H1 (cell line): ENCODE data around the gene GPR137. TPM values are rescaled to one million over a fixed set of nuclear protein-coding genes. Genes with fewer than 3 reads are reported as not detected.
A peak's percentile ranks its signal among the peaks of the same experiment; 100 is the strongest.

Experiments
- CTCF ChIA-PET: fragments of 300-600 bp; sonication (Branson Sonifier 250); formaldehyde crosslinking; loops from one replicate; lab custom pipeline; 2021; ENCODE audit not compliant: partially characterized antibody; lab: Charles Lee
- POLR2A ChIA-PET: fragments of 300-600 bp; sonication (Branson Sonifier 250); formaldehyde crosslinking; loops from one replicate; lab custom pipeline; 2021; ENCODE audit warnings: inconsistent platforms; ENCODE audit not compliant: partially characterized antibody; lab: Charles Lee
- DNase-seq, 2 experiments: peaks; one replicate each; pipeline versions ENCODE4 v3.0.0 to v3.0.0-alpha.2; 2010 to 2022; ENCODE audit warnings: low spot score in 2 of 2, low read depth in 1 of 2, mixed read lengths in 1 of 2
- FAIRE-seq: peaks from 2 replicates; lab custom pipeline; 2011; peaks lifted over from hg19 to GRCh38; lab: Jason Lieb, UNC
- H2AFZ ChIP-seq: 2 replicates; pipeline ENCODE4 v1.8.1; 2012; ENCODE audit warnings: low read length, inconsistent platforms
- H2AK5ac ChIP-seq: 2 replicates; pipeline ENCODE4 v1.6.1; 2013; ENCODE audit warnings: low read depth, low read length
- H2BK120ac ChIP-seq: replicated peaks from 2 replicates; pipeline ENCODE3; 2013; ENCODE audit warnings: low read depth, low read length, inconsistent platforms
- H2BK12ac ChIP-seq: 2 replicates; pipeline ENCODE4 v1.6.1; 2013; ENCODE audit warnings: low read depth, low read length
- H2BK15ac ChIP-seq: 2 replicates; pipeline ENCODE4 v1.6.1; 2013; ENCODE audit warnings: low read length
- H2BK20ac ChIP-seq: 2 replicates; pipeline ENCODE4 v1.6.1; 2013; ENCODE audit warnings: low read length
- H2BK5ac ChIP-seq: 2 replicates; pipeline ENCODE4 v1.6.1; 2013; ENCODE audit warnings: low read depth, low read length
- H3K14ac ChIP-seq: 2 replicates; pipeline ENCODE4 v1.6.1; 2013; ENCODE audit warnings: inconsistent platforms; ENCODE audit not compliant: insufficient read length
- H3K18ac ChIP-seq: 2 replicates; pipeline ENCODE4 v1.6.1; 2013; ENCODE audit warnings: low read length; ENCODE audit errors: extremely low read depth
- H3K23ac ChIP-seq: 2 replicates; pipeline ENCODE4 v1.6.1; 2013; ENCODE audit warnings: inconsistent platforms; ENCODE audit not compliant: insufficient read length
- H3K23me2 ChIP-seq: 2 replicates; pipeline ENCODE4 v1.6.1; 2013; ENCODE audit warnings: low read depth, low read length
- H3K27ac ChIP-seq: 2 replicates; pipeline ENCODE4 v1.6.1; 2011; ENCODE audit warnings: low read depth, low read length, inconsistent platforms
- H3K27me3 ChIP-seq, 4 experiments: replicated peaks in 1 of 4; 1 replicate in 1 of 4; 2 replicates in 3 of 4; pipeline versions ENCODE4 v1.6.1 to v1.8.1; 2011 to 2013; ENCODE audit warnings: low read length in 3 of 4, mild to moderate bottlenecking in 3 of 4, inconsistent platforms in 2 of 4, mixed read lengths in 2 of 4, moderate library complexity in 1 of 4; ENCODE audit not compliant: control insufficient read depth in 3 of 4, insufficient read depth in 3 of 4; ENCODE audit errors: extremely low read depth in 1 of 4
- H3K36me3 ChIP-seq, 4 experiments: 2 replicates each; pipeline versions ENCODE4 v1.6.1 to v1.8.1; 2011 to 2013; ENCODE audit warnings: mild to moderate bottlenecking in 4 of 4, low read length in 3 of 4, moderate library complexity in 2 of 4, control low read depth in 1 of 4, inconsistent platforms in 1 of 4; ENCODE audit not compliant: insufficient read depth in 4 of 4, control insufficient read depth in 2 of 4
- H3K4ac ChIP-seq: replicated peaks from 2 replicates; pipeline ENCODE3; 2013; ENCODE audit warnings: low read length, low read depth, mixed read lengths, inconsistent platforms; ENCODE audit not compliant: insufficient read length
- H3K4me1 ChIP-seq, 4 experiments: replicated peaks in 1 of 4; 1 replicate in 1 of 4; 2 replicates in 3 of 4; pipeline versions ENCODE4 v1.6.1 to v1.8.1; 2011 to 2013; ENCODE audit warnings: low read length in 3 of 4, inconsistent platforms in 2 of 4, mixed read lengths in 1 of 4; ENCODE audit not compliant: insufficient read depth in 4 of 4, control insufficient read depth in 3 of 4
- H3K4me2 ChIP-seq, 2 experiments: 2 replicates each; pipeline versions ENCODE4 v1.6.1 to v1.8.1; 2011 to 2013; ENCODE audit warnings: low read depth in 2 of 2, low read length in 2 of 2, control low read depth in 1 of 2, inconsistent platforms in 1 of 2, mild to moderate bottlenecking in 1 of 2; ENCODE audit not compliant: insufficient read depth in 1 of 2
- H3K4me3 ChIP-seq, 4 experiments: fragments of 200-600, 300-600 bp in 1 of 4; sonication (generic), shearing (Covaris generic), sonication (Bioruptor Twin) in 1 of 4; 2 replicates each; pipeline versions ENCODE4 v1.5.1 to v1.8.1; 2011 to 2016; ENCODE audit warnings: low read length in 4 of 4, low read depth in 3 of 4, control low read depth in 2 of 4, inconsistent platforms in 2 of 4, mild to moderate bottlenecking in 2 of 4, mixed read lengths in 1 of 4, moderate library complexity in 1 of 4; ENCODE audit not compliant: insufficient read depth in 2 of 4; ENCODE audit errors: extremely low read depth in 1 of 4
- H3K56ac ChIP-seq: replicated peaks from 2 replicates; pipeline ENCODE3; 2013; ENCODE audit warnings: low read depth, mild to moderate bottlenecking, mixed read lengths, low read length, inconsistent platforms; ENCODE audit not compliant: insufficient read length
- H3K79me1 ChIP-seq: 2 replicates; pipeline ENCODE4 v1.6.1; 2013; ENCODE audit warnings: low read depth, low read length, control low read depth
- H3K79me2 ChIP-seq, 2 experiments: 2 replicates each; pipeline versions ENCODE4 v1.6.1 to v1.8.1; 2012 to 2013; ENCODE audit warnings: low read length in 2 of 2, mild to moderate bottlenecking in 2 of 2, inconsistent platforms in 1 of 2; ENCODE audit not compliant: insufficient read depth in 2 of 2, control insufficient read depth in 1 of 2
- H3K9ac ChIP-seq, 4 experiments: replicated peaks in 1 of 4; 1 replicate in 1 of 4; 2 replicates in 3 of 4; pipeline versions ENCODE4 v1.6.1 to v1.8.1; 2011 to 2013; ENCODE audit warnings: low read depth in 3 of 4, low read length in 3 of 4, control low read depth in 2 of 4, mild to moderate bottlenecking in 2 of 4, moderate library complexity in 2 of 4, inconsistent platforms in 1 of 4; ENCODE audit errors: extremely low read depth in 1 of 4
- H3K9me3 ChIP-seq, 2 experiments: 2 replicates each; pipeline versions ENCODE4 v1.6.1 to v1.8.1; 2012 to 2013; ENCODE audit warnings: mild to moderate bottlenecking in 2 of 2, moderate library complexity in 2 of 2, control low read depth in 1 of 2, inconsistent platforms in 1 of 2, low read depth in 1 of 2, low read length in 1 of 2, mixed read lengths in 1 of 2; ENCODE audit not compliant: insufficient read depth in 2 of 2
- H4K20me1 ChIP-seq, 2 experiments: replicated peaks in 1 of 2; 2 replicates each; pipeline versions ENCODE3 to v1.8.1; 2011 to 2013; ENCODE audit warnings: inconsistent platforms in 2 of 2, low read length in 2 of 2, mild to moderate bottlenecking in 1 of 2; ENCODE audit not compliant: insufficient read depth in 2 of 2, control insufficient read depth in 1 of 2
- H4K5ac ChIP-seq: 2 replicates; pipeline ENCODE4 v1.6.1; 2013; ENCODE audit warnings: low read length, low read depth, mixed read lengths, inconsistent platforms; ENCODE audit not compliant: insufficient read length
- H4K8ac ChIP-seq: 2 replicates; pipeline ENCODE4 v1.8.0; 2013; ENCODE audit warnings: mild to moderate bottlenecking, moderate library complexity, low read length, inconsistent platforms; ENCODE audit not compliant: insufficient read depth; ENCODE audit errors: extremely low read depth
- H4K91ac ChIP-seq: replicated peaks from 2 replicates; pipeline ENCODE3; 2013; ENCODE audit warnings: low read length, mixed read lengths, inconsistent platforms; ENCODE audit not compliant: insufficient read length
- BRCA1 ChIP-seq: IDR thresholded peaks from 2 replicates; pipeline ENCODE4 v1.6.1; 2012; ENCODE audit warnings: low read depth, low read length, improper control_type of control experiment
- CEBPB ChIP-seq: IDR thresholded peaks from 2 replicates; pipeline ENCODE4 v1.6.1; 2012; ENCODE audit warnings: low read depth, low read length
- GABPA ChIP-seq: IDR thresholded peaks from 2 replicates; pipeline ENCODE4 v1.6.1; 2011; ENCODE audit warnings: mild to moderate bottlenecking, low read length, moderate library complexity, borderline replicate concordance; ENCODE audit not compliant: insufficient read depth
- JUND ChIP-seq: IDR thresholded peaks from 2 replicates; pipeline ENCODE4 v1.6.1; 2011; ENCODE audit warnings: mild to moderate bottlenecking, improper control_type of control experiment, low read length
- RBBP5 ChIP-seq: IDR thresholded peaks from 2 replicates; pipeline ENCODE4 v1.7.1; 2012; ENCODE audit warnings: low read depth, mild to moderate bottlenecking, inconsistent platforms, low read length, moderate library complexity, borderline replicate concordance
- RXRA ChIP-seq: IDR thresholded peaks from 2 replicates; pipeline ENCODE4 v1.6.1; 2011; ENCODE audit warnings: low read depth, mild to moderate bottlenecking, low read length, moderate library complexity; ENCODE audit not compliant: insufficient read depth
- SP1 ChIP-seq: IDR thresholded peaks from 2 replicates; pipeline ENCODE4 v1.6.1; 2011; ENCODE audit warnings: low read depth, low read length
- TAF7 ChIP-seq: optimal IDR thresholded peaks from 2 replicates; pipeline ENCODE3; 2011; ENCODE audit warnings: low read depth, mild to moderate bottlenecking, inconsistent platforms, low read length, moderate library complexity, borderline replicate concordance
- WGBS, 2 experiments: shearing (Covaris generic) in 1 of 2; methylation state at CpG; one replicate each; pipeline versions ENCODE4 v1.1.6 to v1.1.7; 2013 to 2015; ENCODE audit warnings: low lambda C conversion rate in 2 of 2, mixed read lengths in 2 of 2, inconsistent platforms in 1 of 2, low coverage in 1 of 2, missing lambda C conversion rate in 1 of 2; ENCODE audit not compliant: insufficient replicate concordance in 2 of 2, insufficient coverage in 1 of 2, insufficient read length in 1 of 2; ENCODE audit errors: extremely low coverage in 1 of 2, missing lambda C conversion rate in 1 of 2; 5-methylcytosine and 5-hydroxymethylcytosine counted together
- polyA plus RNA-seq, 7 experiments: library from polyadenylated mRNA; depleted of rRNA in 3 of 7; stranded (reverse) in 5 of 7; unstranded in 2 of 7; fragments of >200 nt in 5 of 7; fragments of 200-250 nt in 2 of 7; gene quantifications; 1 replicate in 5 of 7; 2 replicates in 1 of 7; 4 replicates in 1 of 7; pipeline versions ENCODE4 v1.2.1 to v1.2.3, GENCODE V29; 2011 to 2013; ENCODE audit warnings: missing spikeins in 2 of 7, mixed read lengths in 2 of 7
- total RNA-seq: library from RNA; stranded (reverse); fragmentation: NEBNext Ultra II Directional; extraction: Animal tissue kit (Norgen Biotek cat#: 25700); gene quantifications from 2 replicates; pipeline ENCODE4 v1.2.1, GENCODE V29; 2021
- TF ChIP-seq, protein P1 (sequence below), 3 experiments: IDR thresholded peaks; 1 replicate in 2 of 3; 2 replicates in 1 of 3; pipeline versions ENCODE4 v1.5.1 to v1.6.1; 2011; ENCODE audit warnings: low read length in 3 of 3, mild to moderate bottlenecking in 3 of 3, inconsistent platforms in 2 of 3, low read depth in 1 of 3, moderate library complexity in 1 of 3; ENCODE audit not compliant: insufficient read depth in 1 of 3; ENCODE audit errors: control extremely low read depth in 1 of 3

Gene GPR137
- total and polyA plus RNA-seq, 2 of the 8 experiments (the other 6 are each of a cell fraction or from before 2014, with no cell fraction given): 36.2 to 37.8 TPM

DNA sequence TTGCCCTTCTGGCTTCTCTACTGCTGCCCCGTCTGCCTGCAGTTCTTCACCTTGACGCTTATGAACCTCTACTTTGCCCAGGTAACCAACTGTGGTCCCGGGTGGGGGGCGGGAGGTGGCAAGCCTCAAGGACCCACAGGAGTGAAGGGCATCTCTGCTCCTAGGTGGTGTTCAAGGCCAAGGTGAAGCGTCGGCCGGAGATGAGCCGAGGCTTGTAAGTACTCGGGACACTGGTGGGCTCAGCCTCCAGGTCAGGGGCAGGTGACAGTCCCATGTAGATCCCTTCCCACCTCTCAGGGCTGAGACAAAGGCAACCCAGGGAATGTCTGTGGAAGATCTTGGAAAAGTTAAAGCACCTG is 1.1 kb downstream of the GPR137 start:
- H4K20me1 ChIP-seq: peaks cover 5 to 14% of the 10 kb centered on the region in 2 experiments
- H3K79me2 ChIP-seq: no peaks in the 10 kb centered on the region
- no peak overlapping the region for H3K18ac ChIP-seq
- no peak overlapping the region for H2AFZ ChIP-seq
- no peak overlapping the region for H3K4ac ChIP-seq
- H4K5ac ChIP-seq: no peak overlapping the region
- no peaks in the 10 kb centered on the region for H3K79me1 ChIP-seq
- H3K27ac ChIP-seq: no peak overlapping the region
- no peak overlapping the region for H2BK15ac ChIP-seq
- no peak overlapping the region for H3K23ac ChIP-seq
- POLR2A ChIA-PET: interaction anchor here (3.0 to 9.5 kb wide), 4 partner anchors 10 to 42 kb away, joined by 14 to 79 read pairs (median 28); partner anchors contain the start of genes ESRRA and PPP1R14B
- peaks cover 12% of the 10 kb centered on the region; the same call in 1 of the 2 replicates for H3K23me2 ChIP-seq
- no peak overlapping the region for H2BK12ac ChIP-seq
- no peak for FAIRE-seq
- peaks cover 0 to 10% (median 5%) of the 10 kb centered on the region in 4 experiments; a peak in 5 of 7 replicates for H3K4me1 ChIP-seq
- H3K36me3 ChIP-seq: peaks cover 0 to 2% (median 0%) of the 10 kb centered on the region in 4 experiments; a peak in 1 of 8 replicates
- no peaks in the 10 kb centered on the region for H3K9me3 ChIP-seq
- H4K8ac ChIP-seq: no peak overlapping the region
- H2BK5ac ChIP-seq: no peak overlapping the region
- H2BK20ac ChIP-seq: no peak overlapping the region
- no peak overlapping the region for H2BK120ac ChIP-seq
- CTCF ChIA-PET: interaction anchor here (1.0 to 11.4 kb wide), 4 partner anchors 15 to 23 kb away, joined by 3 to 134 read pairs (median 4); partner anchors contain the start of genes CATSPERZ and ESRRA
- no peak for DNase-seq
- no peak overlapping the region for H3K9ac ChIP-seq
- H3K4me2 ChIP-seq: peak overlapping the region in 1 of 2 experiments; percentile 55; a peak in 1 of 4 replicates
- 93% methylated on average over 9 of the region's 9 CpGs; no CpG with 5 or more reads in 1 of the 2 experiments for WGBS, 2 experiments
- H2AK5ac ChIP-seq: no peak overlapping the region
- no peak overlapping the region for H3K56ac ChIP-seq
- H3K14ac ChIP-seq: no peak overlapping the region
- no peak overlapping the region for H3K4me3 ChIP-seq
- no peak overlapping the region for H4K91ac ChIP-seq
- H3K27me3 ChIP-seq: peaks cover 17 to 28% (median 26%) of the 10 kb centered on the region in 4 experiments; a peak in 6 of 7 replicates
- TF ChIP-seq RXRA (no peak), TAF7 (no peak), CEBPB (no peak), RBBP5 (no peak), SP1 (no peak), JUND (no peak), BRCA1 (no peak), GABPA (no peak)
- TF ChIP-seq, protein P1, sequence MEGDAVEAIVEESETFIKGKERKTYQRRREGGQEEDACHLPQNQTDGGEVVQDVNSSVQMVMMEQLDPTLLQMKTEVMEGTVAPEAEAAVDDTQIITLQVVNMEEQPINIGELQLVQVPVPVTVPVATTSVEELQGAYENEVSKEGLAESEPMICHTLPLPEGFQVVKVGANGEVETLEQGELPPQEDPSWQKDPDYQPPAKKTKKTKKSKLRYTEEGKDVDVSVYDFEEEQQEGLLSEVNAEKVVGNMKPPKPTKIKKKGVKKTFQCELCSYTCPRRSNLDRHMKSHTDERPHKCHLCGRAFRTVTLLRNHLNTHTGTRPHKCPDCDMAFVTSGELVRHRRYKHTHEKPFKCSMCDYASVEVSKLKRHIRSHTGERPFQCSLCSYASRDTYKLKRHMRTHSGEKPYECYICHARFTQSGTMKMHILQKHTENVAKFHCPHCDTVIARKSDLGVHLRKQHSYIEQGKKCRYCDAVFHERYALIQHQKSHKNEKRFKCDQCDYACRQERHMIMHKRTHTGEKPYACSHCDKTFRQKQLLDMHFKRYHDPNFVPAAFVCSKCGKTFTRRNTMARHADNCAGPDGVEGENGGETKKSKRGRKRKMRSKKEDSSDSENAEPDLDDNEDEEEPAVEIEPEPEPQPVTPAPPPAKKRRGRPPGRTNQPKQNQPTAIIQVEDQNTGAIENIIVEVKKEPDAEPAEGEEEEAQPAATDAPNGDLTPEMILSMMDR (IDR thresholded peaks at IDR 0.05; ENCODE audit: control extremely low read depth in 1 of 3, insufficient read depth in 1 of 3, low read depth in 1 of 3, low read length in 3 of 3): no peak
